Thyroid gland (tissue), 4 donors: ENCODE measurements around the gene SCYGR8.
"Not testable (repeated sequence)": the region's sequence is repeated elsewhere in the genome, so short reads cannot be mapped to it uniquely, and the experiment has no call there.

ENCODE experiments used
- POLR2A ChIP-seq, 2 donors: fragments of 450-650 bp; IDR thresholded peaks; one replicate each; pipeline ENCODE4 v1.6.1; 2017; ENCODE audit warnings: antibody characterized with exemption in 2 of 2, mild to moderate bottlenecking in 2 of 2, moderate library complexity in 1 of 2
- TF ChIP-seq, protein P1 (sequence below), 6 experiments: fragments of 200-600 bp in 3 of 6; fragments of 450-650 bp in 3 of 6; sonication (generic) in 3 of 6; IDR thresholded peaks; one replicate each; pipeline ENCODE4 v1.5.1; 2016 to 2019; ENCODE audit warnings: antibody characterized with exemption in 6 of 6, mild to moderate bottlenecking in 2 of 6, inconsistent platforms in 1 of 6, moderate library complexity in 1 of 6

GRCh38 chr2:227756261-227756660 lies 10.6 kb downstream of the SCYGR8 start:
- TF ChIP-seq, protein P1, sequence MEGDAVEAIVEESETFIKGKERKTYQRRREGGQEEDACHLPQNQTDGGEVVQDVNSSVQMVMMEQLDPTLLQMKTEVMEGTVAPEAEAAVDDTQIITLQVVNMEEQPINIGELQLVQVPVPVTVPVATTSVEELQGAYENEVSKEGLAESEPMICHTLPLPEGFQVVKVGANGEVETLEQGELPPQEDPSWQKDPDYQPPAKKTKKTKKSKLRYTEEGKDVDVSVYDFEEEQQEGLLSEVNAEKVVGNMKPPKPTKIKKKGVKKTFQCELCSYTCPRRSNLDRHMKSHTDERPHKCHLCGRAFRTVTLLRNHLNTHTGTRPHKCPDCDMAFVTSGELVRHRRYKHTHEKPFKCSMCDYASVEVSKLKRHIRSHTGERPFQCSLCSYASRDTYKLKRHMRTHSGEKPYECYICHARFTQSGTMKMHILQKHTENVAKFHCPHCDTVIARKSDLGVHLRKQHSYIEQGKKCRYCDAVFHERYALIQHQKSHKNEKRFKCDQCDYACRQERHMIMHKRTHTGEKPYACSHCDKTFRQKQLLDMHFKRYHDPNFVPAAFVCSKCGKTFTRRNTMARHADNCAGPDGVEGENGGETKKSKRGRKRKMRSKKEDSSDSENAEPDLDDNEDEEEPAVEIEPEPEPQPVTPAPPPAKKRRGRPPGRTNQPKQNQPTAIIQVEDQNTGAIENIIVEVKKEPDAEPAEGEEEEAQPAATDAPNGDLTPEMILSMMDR (IDR thresholded peaks at IDR 0.05): not testable (repeated sequence)
- TF ChIP-seq POLR2A (IDR thresholded peaks at IDR 0.05): not testable (repeated sequence)
